Left ventricle myocardium inferior (tissue), 1 donor: ENCODE measurements around the gene PSMB7. TPM values are rescaled to one million over a fixed set of nuclear protein-coding genes. Genes with fewer than 3 reads are reported as not detected.

Experiments
- DNase-seq: peaks from one replicate; pipeline ENCODE4 v3.0.0-alpha.2; 2020
- H3K27ac ChIP-seq: fragments of 200-600 bp; replicated peaks from 2 replicates; pipeline ENCODE4 v1.8.0; 2021
- H3K27me3 ChIP-seq: fragments of 200-600 bp; 2 replicates; pipeline ENCODE4 v1.8.0; 2021; ENCODE audit warnings: low read depth
- H3K36me3 ChIP-seq: fragments of 200-600 bp; 2 replicates; pipeline ENCODE4 v1.8.0; 2021
- H3K4me1 ChIP-seq: fragments of 200-600 bp; 2 replicates; pipeline ENCODE4 v1.8.0; 2021
- H3K4me3 ChIP-seq: fragments of 200-600 bp; 2 replicates; pipeline ENCODE4 v1.8.0; 2021; ENCODE audit warnings: mild to moderate bottlenecking, moderate library complexity
- H3K9me3 ChIP-seq: fragments of 200-600 bp; replicated peaks from 2 replicates; pipeline ENCODE4 v1.8.0; 2021
- CTCF ChIP-seq: fragments of 200-600 bp; IDR thresholded peaks from 2 replicates; pipeline ENCODE4 v1.8.0; 2021; ENCODE audit warnings: antibody characterized with exemption, mild to moderate bottlenecking, borderline replicate concordance
- intact Hi-C: fragments of 100-400 bp; cut with micrococcal nuclease; formaldehyde crosslinking; loops from one replicate; pipeline ENCODE4 v1.11.0; 2022
- total RNA-seq: library from RNA; stranded (reverse); fragmentation: NEBNext Ultra II Directional; extraction: Animal tissue kit (Norgen Biotek cat#: 25700); gene quantifications from one replicate; pipeline ENCODE4 v1.2.1, GENCODE V29; 2021
- donor health status: DM: no; HTN: yes; CAD: no; lungs with severe emphysema.

Gene PSMB7
- total RNA-seq, 1 donor from 2014 or later = 159 TPM

- intact Hi-C loops = no loop called here
- no peak for TF ChIP-seq CTCF
- Histone ChIP-seq H3K27me3 (peaks cover 49% of the 10 kb centered on the region), H3K27ac (no peak overlapping the region), H3K4me1 (no peaks in the 10 kb centered on the region), H3K9me3 (peaks cover 8% of the 10 kb centered on the region), H3K4me3 (no peak overlapping the region), H3K36me3 (no peaks in the 10 kb centered on the region)
- DNase-seq = no peak
Observed at GRCh38 chr9:124437086-124437485, 21.8 kb upstream of the PSMB7 start.

- Histone ChIP-seq H3K4me1 (no peaks in the 10 kb centered on the region), H3K36me3 (no peaks in the 10 kb centered on the region), H3K9me3 (peaks cover 8% of the 10 kb centered on the region), H3K27ac (no peak overlapping the region), H3K27me3 (peaks cover 47% of the 10 kb centered on the region), H3K4me3 (no peak overlapping the region)
- DNase-seq = no peak
- no peak for TF ChIP-seq CTCF
- intact Hi-C loops = no loop called here
Observed at GRCh38 chr9:124436320-124436719, 21.1 kb upstream of the PSMB7 start.

GRCh38 chr9:124429530-124429867 is 14.3 kb upstream of the PSMB7 start:
- Histone ChIP-seq H3K27ac (no peak overlapping the region), H3K4me3 (no peak overlapping the region), H3K4me1 (no peaks in the 10 kb centered on the region), H3K27me3 (no peaks in the 10 kb centered on the region), H3K9me3 (no peaks in the 10 kb centered on the region), H3K36me3 (no peaks in the 10 kb centered on the region)
- DNase-seq = no peak
- intact Hi-C loops = loop anchor here (10.0 kb wide), 1 partner anchor 105 kb away; no protein-coding TSS in a partner anchor
- no peak for TF ChIP-seq CTCF

- no peak for TF ChIP-seq CTCF
- no peak overlapping the region for H3K4me3 ChIP-seq
- intact Hi-C loops = loop anchor here (10.0 kb wide), 1 partner anchor 106 kb away; no protein-coding TSS in a partner anchor
- no peaks in the 10 kb centered on the region for H3K4me1 ChIP-seq
- H3K36me3 ChIP-seq = no peaks in the 10 kb centered on the region
- H3K9me3 ChIP-seq = no peaks in the 10 kb centered on the region
- peaks cover 2% of the 10 kb centered on the region for H3K27me3 ChIP-seq
- no peak for DNase-seq
- no peak overlapping the region for H3K27ac ChIP-seq
Observed at GRCh38 chr9:124428751-124429529, 13.7 kb upstream of the PSMB7 start.

GRCh38 chr9:124427281-124427680 is 12.0 kb upstream of the PSMB7 start:
- Histone ChIP-seq H3K9me3 (no peaks in the 10 kb centered on the region), H3K27me3 (peaks cover 7% of the 10 kb centered on the region), H3K4me1 (no peaks in the 10 kb centered on the region), H3K4me3 (no peak overlapping the region), H3K27ac (no peak overlapping the region), H3K36me3 (no peaks in the 10 kb centered on the region)
- intact Hi-C loops = loop anchor here (10.0 kb wide), 1 partner anchor 108 kb away; no protein-coding TSS in a partner anchor
- DNase-seq = no peak
- TF ChIP-seq CTCF = no peak
